ENCODE measurements around the gene ATXN7L1.
A peak's percentile ranks its signal among the peaks of the same experiment; 100 is the strongest.

The ATXN7L1 gene

GRCh38 chr7:105837765-105838626, 38.4 kb downstream of the ATXN7L1 start:
- Mint-ChIP-seq H3K36me3 (peaks cover 6% of the 10 kb centered on the region), H3K27ac (no peak overlapping the region), H3K4me3 (no peak overlapping the region), H3K4me1 (peaks cover 11% of the 10 kb centered on the region), H3K27me3 (peaks cover 4% of the 10 kb centered on the region), H3K9me3 (no peaks in the 10 kb centered on the region)
- DNase-seq: no peak
- CTCF ChIA-PET: no interaction called here

GRCh38 chr7:105835441-105835840, 41.0 kb downstream of the ATXN7L1 start:
- Mint-ChIP-seq H3K27me3 (peaks cover 4% of the 10 kb centered on the region), H3K27ac (no peak overlapping the region)

DNA sequence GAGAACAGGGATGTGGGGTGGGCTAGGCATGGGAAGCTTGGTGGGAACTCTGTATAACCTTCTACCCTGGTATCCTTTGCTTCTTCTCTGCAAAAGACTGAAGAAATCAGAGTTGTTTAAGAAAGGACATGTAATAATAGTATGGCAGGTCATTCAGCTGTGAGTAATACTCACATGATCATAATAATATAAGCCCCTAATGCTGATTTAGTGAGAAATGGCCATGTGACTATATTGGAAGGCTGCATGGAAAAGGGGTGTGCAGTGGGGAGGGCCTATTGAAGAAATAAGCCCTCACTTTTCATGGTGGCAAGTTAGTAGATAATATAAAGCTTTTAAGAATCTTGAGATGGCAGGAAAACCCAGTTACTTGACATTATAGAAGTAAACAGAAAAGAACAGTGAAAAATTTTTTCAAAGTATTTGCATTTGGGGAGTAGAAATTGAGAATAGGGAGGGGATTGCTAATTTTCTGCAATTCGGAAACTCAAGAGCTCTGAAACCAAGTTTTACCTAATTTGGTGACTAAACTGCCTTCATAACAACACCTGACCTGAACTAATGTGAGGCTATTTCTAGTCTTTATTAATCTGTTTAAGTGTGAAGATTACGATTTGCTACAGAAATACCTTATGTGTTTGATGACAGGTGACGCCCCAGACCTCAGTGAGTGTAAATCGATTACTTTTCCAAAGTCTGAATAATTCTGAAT, 44.4 kb downstream of the ATXN7L1 start:
- Mint-ChIP-seq H3K27ac (no peak overlapping the region), H3K36me3 (peaks cover 3% of the 10 kb centered on the region), H3K27me3 (peaks cover 4% of the 10 kb centered on the region), H3K4me3 (no peak overlapping the region), H3K9me3 (no peaks in the 10 kb centered on the region), H3K4me1 (peaks cover 2% of the 10 kb centered on the region)
- CTCF ChIA-PET: interaction anchor here (0.6 to 2.0 kb wide), 2 partner anchors 32 to 71 kb away, joined by 3 to 7 read pairs; no protein-coding TSS in a partner anchor
- DNase-seq: no peak

More at GRCh38 chr7:105835441-105835840, 41.0 kb downstream of the ATXN7L1 start:
- CTCF ChIA-PET: interaction anchor here (1.1 kb wide), 1 partner anchor 71 kb away, joined by 3 read pairs; no protein-coding TSS in a partner anchor
- Mint-ChIP-seq H3K4me1 (peaks cover 9% of the 10 kb centered on the region), H3K4me3 (no peak overlapping the region), H3K9me3 (no peaks in the 10 kb centered on the region), H3K36me3 (peaks cover 4% of the 10 kb centered on the region)
- DNase-seq: no peak

GRCh38 chr7:105831302-105831620, 45.1 kb downstream of the ATXN7L1 start:
- Mint-ChIP-seq H3K4me3 (no peak overlapping the region), H3K9me3 (no peaks in the 10 kb centered on the region), H3K4me1 (peaks cover 2% of the 10 kb centered on the region), H3K27me3 (peaks cover 4% of the 10 kb centered on the region), H3K36me3 (peaks cover 2% of the 10 kb centered on the region), H3K27ac (no peak overlapping the region)
- DNase-seq: no peak
- CTCF ChIA-PET: interaction anchor here (2.0 kb wide), 1 partner anchor 71 kb away, joined by 7 read pairs; no protein-coding TSS in a partner anchor

GRCh38 chr7:105830405-105831301, 45.7 kb downstream of the ATXN7L1 start:
- DNase-seq: no peak
- Mint-ChIP-seq H3K9me3 (no peaks in the 10 kb centered on the region), H3K27ac (no peak overlapping the region), H3K27me3 (peaks cover 4% of the 10 kb centered on the region), H3K4me1 (peaks cover 2% of the 10 kb centered on the region), H3K36me3 (no peaks in the 10 kb centered on the region), H3K4me3 (no peak overlapping the region)
- CTCF ChIA-PET: interaction anchor here (2.0 kb wide), 1 partner anchor 70 kb away, joined by 7 read pairs; no protein-coding TSS in a partner anchor

- H3K27ac Mint-ChIP-seq: no peak overlapping the region
- H3K4me1 Mint-ChIP-seq: peaks cover 2% of the 10 kb centered on the region
- CTCF ChIA-PET: no interaction called here
- H3K36me3 Mint-ChIP-seq: no peaks in the 10 kb centered on the region
- H3K9me3 Mint-ChIP-seq: no peaks in the 10 kb centered on the region
- peaks cover 4% of the 10 kb centered on the region for H3K27me3 Mint-ChIP-seq
- H3K4me3 Mint-ChIP-seq: no peak overlapping the region
- no peak for DNase-seq
Observed at GRCh38 chr7:105829681-105830322, 46.6 kb downstream of the ATXN7L1 start.

- no peak for DNase-seq
- no peaks in the 10 kb centered on the region for H3K27me3 Mint-ChIP-seq
- H3K27ac Mint-ChIP-seq: no peak overlapping the region
- H3K4me1 Mint-ChIP-seq: peaks cover 12% of the 10 kb centered on the region
- no peak overlapping the region for H3K4me3 Mint-ChIP-seq
- H3K36me3 Mint-ChIP-seq: peaks cover 8% of the 10 kb centered on the region
- CTCF ChIA-PET: no interaction called here
- peaks cover 8% of the 10 kb centered on the region for H3K9me3 Mint-ChIP-seq
Observed at GRCh38 chr7:105828141-105828540, 48.3 kb downstream of the ATXN7L1 start.

- Mint-ChIP-seq H3K36me3 (peaks cover 8% of the 10 kb centered on the region), H3K4me1 (peaks cover 17% of the 10 kb centered on the region), H3K27ac (no peak overlapping the region), H3K27me3 (no peaks in the 10 kb centered on the region), H3K9me3 (peaks cover 8% of the 10 kb centered on the region), H3K4me3 (no peak overlapping the region)
- CTCF ChIA-PET: no interaction called here
- no peak for DNase-seq
Observed at GRCh38 chr7:105827151-105827875, 49.1 kb downstream of the ATXN7L1 start.

DNA sequence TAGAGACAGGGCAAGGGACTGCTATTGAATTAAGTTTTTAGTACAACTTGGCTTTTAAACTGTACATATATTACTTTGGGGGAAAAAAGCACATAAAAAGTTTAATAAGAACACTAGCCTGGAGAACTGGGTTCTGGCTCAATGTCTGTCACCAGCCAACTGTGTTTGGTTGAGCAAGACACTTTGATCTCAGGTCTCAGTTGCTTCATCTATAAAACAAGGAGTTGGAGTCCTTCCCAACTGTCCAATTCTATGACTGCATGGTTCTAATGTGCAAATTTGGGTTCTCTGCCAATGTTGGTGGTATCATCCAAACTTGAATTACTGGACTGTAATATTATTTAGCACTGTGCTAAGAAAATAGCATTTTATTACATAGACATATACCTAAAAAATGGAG, 50.3 kb downstream of the ATXN7L1 start:
- CTCF ChIA-PET: no interaction called here
- no peak overlapping the region for H3K27ac Mint-ChIP-seq
- H3K4me3 Mint-ChIP-seq: no peak overlapping the region
- H3K9me3 Mint-ChIP-seq: peaks cover 10% of the 10 kb centered on the region
- DNase-seq: no peak
- peaks cover 22% of the 10 kb centered on the region for H3K4me1 Mint-ChIP-seq
- H3K36me3 Mint-ChIP-seq: peaks cover 10% of the 10 kb centered on the region
- no peaks in the 10 kb centered on the region for H3K27me3 Mint-ChIP-seq

- H3K9me3 Mint-ChIP-seq: peaks cover 10% of the 10 kb centered on the region
- CTCF ChIA-PET: no interaction called here
- no peaks in the 10 kb centered on the region for H3K27me3 Mint-ChIP-seq
- peaks cover 10% of the 10 kb centered on the region for H3K36me3 Mint-ChIP-seq
- DNase-seq: no peak
- H3K27ac Mint-ChIP-seq: no peak overlapping the region
- peaks cover 20% of the 10 kb centered on the region for H3K4me1 Mint-ChIP-seq
- H3K4me3 Mint-ChIP-seq: no peak overlapping the region
Observed at GRCh38 chr7:105825371-105825770, 51.0 kb downstream of the ATXN7L1 start.

GRCh38 chr7:105822806-105823205, 53.6 kb downstream of the ATXN7L1 start:
- Mint-ChIP-seq H3K27me3 (no peaks in the 10 kb centered on the region), H3K4me1 (peaks cover 20% of the 10 kb centered on the region), H3K9me3 (peaks cover 12% of the 10 kb centered on the region), H3K4me3 (no peak overlapping the region), H3K27ac (no peak overlapping the region), H3K36me3 (peaks cover 12% of the 10 kb centered on the region)
- DNase-seq: no peak
- CTCF ChIA-PET: interaction anchor here (1.3 kb wide), 1 partner anchor 54 kb away, joined by 3 read pairs; no protein-coding TSS in a partner anchor

DNA sequence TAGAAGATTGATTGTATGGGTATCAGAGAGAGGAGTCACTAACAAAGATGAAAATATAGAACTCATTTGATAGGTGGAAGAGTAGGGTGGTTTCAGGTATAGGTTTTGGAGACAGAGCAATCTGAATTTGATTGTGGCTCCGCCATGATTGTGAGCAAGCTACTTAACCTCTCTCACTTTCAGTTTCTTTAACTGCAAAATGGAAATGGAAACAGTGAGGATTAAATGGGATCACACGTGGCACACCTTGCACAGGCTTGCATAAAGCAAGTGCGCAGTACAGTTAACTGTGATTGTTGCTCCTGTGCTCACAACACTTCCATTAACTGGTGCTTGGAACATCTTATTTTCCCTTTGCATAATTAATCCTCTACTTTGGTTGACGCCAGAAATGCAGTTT, 54.9 kb downstream of the ATXN7L1 start:
- CTCF ChIA-PET: interaction anchor here (1.3 kb wide), 1 partner anchor 56 kb away, joined by 3 read pairs; no protein-coding TSS in a partner anchor
- Mint-ChIP-seq H3K27me3 (peaks cover 2% of the 10 kb centered on the region), H3K27ac (peak overlapping the region; percentile 64), H3K4me3 (no peak overlapping the region), H3K36me3 (peaks cover 12% of the 10 kb centered on the region), H3K4me1 (peaks cover 24% of the 10 kb centered on the region), H3K9me3 (peaks cover 12% of the 10 kb centered on the region)
- no peak for DNase-seq
